GM19351 (cell line): ENCODE measurements around the gene CRYBG1.
"Not testable (repeated sequence)": the region's sequence is repeated elsewhere in the genome, so short reads cannot be mapped to it uniquely, and the experiment has no call there.

Experiments
- ATAC-seq: cut with Tn5 transposase; IDR thresholded peaks from one replicate; pipeline ENCODE4 v1.9.1; 2021; ENCODE audit warnings: mild to moderate bottlenecking, moderate library complexity; ENCODE audit not compliant: unreplicated experiment

The CRYBG1 gene

DNA sequence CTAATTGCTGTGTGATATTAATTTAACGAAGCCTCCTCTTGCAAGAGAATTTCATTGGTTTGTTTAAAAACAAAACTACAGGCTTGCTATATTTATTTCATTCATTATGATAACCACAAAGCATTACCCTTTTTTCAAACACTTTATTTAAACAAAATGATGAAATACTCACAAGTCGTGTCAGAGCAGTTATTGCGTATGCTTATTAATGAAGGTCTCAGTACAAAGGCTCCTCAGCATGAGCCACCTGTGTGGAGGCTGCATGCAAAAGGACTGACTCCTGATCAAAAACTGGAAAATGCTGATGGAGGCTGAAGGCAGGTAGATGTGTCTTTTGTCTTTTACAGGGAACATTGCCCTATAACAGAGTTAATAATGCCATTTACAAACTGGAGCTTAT, 130.5 kb downstream of the CRYBG1 start:
- ATAC-seq: no peak

DNA sequence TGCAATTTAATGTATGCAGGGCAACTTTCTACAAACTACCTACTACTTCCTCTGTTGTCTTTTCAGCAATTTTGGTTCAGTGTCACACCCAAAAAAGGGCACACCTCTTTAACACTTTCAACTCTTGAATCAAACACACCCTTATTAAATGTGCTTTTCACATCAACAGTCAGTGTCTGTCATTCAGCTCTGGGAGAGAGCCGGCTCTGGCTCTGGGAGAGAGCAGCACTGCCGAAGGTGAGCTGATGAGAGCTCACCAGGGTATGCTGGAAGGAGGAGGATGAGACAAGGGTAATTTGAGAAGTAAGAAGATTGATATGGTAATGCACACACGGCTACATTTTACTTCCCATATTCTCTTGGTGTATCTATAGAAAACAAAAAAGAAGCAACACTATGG, 134.5 kb downstream of the CRYBG1 start:
- ATAC-seq: no peak

GRCh38 chr6:106496823-106497222, 136.3 kb downstream of the CRYBG1 start:
- ATAC-seq: no peak

DNA sequence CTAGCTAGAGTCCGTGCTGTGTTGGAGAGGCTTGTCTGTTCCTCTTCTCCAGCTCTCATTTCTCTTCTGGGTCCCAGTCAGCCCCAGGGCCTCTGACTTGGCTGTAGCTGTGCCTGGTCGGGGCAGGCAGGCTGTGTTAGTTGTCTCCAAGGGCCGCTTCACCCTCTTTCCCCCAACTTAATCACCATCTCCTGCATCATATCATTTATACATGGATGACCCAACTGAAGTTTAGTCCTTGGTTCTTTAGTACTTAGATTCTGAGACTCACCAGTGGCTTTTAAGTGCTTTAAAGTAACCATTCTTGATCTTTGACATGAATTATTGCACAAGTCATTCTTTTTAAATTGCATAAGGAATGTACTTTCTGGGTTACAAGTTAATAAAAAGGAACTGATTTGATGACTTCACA, 141.4 kb downstream of the CRYBG1 start:
- ATAC-seq: no peak

DNA sequence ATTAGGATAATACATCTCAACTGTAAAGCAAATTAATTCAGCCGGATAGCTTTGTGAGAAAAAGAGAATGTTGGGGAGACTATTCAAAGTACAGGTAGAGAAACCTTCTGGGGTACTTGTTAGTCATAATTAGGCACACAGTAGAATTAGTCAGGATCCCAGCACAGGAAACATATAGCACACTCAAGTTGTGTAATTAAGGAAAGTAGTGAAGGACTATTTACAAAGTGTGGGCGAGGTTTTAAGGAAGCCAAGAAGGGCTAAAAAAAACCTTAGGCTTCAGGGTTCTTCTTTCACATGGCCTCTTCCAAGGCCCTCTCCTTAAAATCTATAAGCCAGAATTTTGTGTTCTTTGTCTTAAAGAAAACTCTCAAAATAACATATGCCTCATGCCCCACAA, 142.0 kb downstream of the CRYBG1 start:
- ATAC-seq: no peak

DNA sequence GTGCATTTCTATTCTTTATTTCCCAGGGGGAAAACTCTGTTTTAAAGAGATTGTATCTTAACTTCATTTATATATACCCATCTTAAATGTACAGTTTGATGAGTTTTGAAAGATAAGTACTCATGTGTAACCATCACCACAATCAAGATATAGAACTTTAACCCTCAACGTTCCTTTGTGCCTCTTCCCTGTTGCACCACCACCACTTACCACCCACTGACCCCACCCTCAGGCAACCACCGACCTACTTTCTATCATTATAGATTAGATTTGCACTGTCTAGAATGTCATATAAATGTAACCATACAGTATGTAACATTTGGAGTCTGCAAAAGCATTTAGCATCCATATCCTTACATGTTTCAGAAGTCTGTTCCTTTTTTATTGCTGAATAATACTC, 147.8 kb downstream of the CRYBG1 start:
- ATAC-seq: no peak

GRCh38 chr6:106508834-106509233, 148.3 kb downstream of the CRYBG1 start:
- ATAC-seq: no peak

DNA sequence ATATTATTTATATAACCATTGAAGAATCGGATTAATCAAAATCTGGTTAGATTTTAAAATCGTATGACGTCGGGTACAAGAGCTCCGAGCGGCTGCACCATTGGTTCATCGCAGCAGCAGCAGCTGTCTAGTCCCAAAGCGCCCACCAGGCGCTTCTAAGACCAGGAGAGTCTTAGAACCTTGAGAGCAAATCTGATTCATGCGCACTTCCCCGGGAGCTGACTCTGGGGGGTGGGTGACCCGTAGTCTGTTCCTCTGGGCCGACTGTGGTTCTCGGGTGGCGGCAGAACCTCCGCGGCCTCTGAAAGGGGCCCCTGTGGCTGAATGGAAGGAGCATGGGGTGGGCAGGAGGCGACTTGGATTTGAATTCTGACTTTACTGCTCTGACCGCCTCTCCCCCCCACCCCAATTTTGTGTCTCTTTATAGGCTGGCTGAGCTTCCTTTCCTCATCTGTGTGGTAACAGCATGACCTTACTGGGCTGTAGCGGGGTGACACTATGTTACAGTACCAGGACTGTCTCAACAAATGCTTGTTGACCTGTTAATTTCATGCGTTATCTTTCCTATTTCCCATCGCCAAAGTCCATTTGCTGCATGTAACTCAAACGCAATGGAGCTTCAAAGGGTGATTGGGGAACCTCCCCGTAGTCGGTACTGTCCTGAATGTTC, 149.0 kb downstream of the CRYBG1 start:
- no peak for ATAC-seq

- peak; percentile 39 for ATAC-seq
Observed at GRCh38 chr6:106510090-106510970, 149.8 kb downstream of the CRYBG1 start.

- ATAC-seq: no peak
Observed at GRCh38 chr6:106511288-106512047, 151.0 kb downstream of the CRYBG1 start.

- ATAC-seq: peak; percentile 56
Observed at GRCh38 chr6:106512048-106512967, 151.8 kb downstream of the CRYBG1 start.

DNA sequence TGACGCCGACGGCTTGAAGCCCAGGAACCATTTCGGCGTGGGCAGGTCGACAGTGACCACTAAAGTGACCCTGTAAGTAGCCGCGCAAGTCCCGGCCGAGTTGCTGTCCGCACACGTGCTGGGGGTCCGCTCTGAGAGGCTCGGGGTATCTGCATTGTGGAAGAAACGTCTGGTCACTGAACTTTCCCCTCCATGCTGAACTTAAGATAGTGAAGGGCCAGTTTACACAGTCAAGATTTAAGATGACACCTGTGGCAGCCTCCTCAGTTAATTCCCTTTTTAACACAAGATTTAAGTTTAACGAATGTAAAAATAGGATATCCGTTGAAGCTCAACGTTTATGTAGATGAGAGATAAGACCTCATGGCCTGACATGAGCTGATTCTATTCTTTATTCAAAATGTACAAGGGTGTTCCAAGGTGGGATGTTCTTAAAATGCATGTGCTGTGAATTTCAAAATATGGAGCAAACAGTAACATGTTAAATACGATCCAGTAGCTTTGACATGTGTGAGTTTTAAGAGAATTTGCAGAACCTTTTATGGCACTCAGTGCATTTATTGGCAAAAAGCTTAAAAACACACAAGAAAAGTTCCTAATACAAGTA, 152.6 kb downstream of the CRYBG1 start:
- no peak for ATAC-seq

GRCh38 chr6:106513808-106514582, 153.5 kb downstream of the CRYBG1 start:
- ATAC-seq: no peak

DNA sequence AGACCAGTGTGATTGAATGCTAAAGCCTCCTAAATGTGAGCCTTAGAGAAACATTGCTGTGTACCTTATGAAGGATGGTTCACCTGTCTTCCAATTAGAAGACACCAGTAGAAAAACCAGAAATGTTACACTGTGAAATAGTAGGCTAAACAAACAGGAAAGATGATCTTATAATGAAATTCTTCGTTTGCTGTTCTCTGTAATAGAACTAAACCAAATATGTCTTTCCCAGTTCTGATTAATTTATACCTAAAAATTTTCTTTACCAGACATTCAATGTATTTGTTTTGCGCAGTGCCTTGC, 154.0 kb downstream of the CRYBG1 start:
- ATAC-seq: no peak

- ATAC-seq: not testable (repeated sequence)
Observed at GRCh38 chr6:106515582-106515981, 155.1 kb downstream of the CRYBG1 start.

DNA sequence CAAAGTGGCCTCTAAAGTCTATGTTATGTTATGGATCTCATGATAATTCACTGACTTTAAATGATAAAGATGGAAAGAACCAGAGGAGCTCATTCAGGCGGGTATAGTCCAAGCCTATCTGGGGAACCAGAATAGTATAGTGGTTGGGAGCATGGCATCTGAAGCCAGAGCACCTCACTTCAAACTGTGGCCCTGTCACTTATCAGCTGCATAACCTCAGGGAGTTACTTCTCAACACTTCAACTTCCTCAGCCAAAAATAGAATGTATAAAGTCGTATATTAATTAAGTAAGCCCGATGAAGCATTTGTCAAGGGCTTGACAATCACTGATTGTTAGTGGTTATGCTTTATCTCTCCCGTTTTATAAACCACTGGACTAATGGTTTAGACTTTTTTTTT, 156.1 kb downstream of the CRYBG1 start:
- no peak for ATAC-seq

GRCh38 chr6:106517706-106518105, 157.2 kb downstream of the CRYBG1 start:
- ATAC-seq: no peak

- ATAC-seq: no peak
Observed at GRCh38 chr6:106518748-106519147, 158.2 kb downstream of the CRYBG1 start.
